Body of pancreas (tissue), 4 donors: ENCODE data around the gene FBXW12.

Source experiments
- CTCF ChIP-seq, 7 experiments: fragments of 450-650 bp in 4 of 7; fragments of 200-600 bp in 3 of 7; sonication (generic) in 3 of 7; IDR thresholded peaks; one replicate each; pipeline ENCODE4 v1.5.1; 2016 to 2019; ENCODE audit warnings: antibody characterized with exemption in 7 of 7
- POLR2A ChIP-seq, 3 donors: fragments of 450-650 bp; IDR thresholded peaks; one replicate each; pipeline ENCODE4 v1.6.1; 2016; ENCODE audit warnings: antibody characterized with exemption in 3 of 3, mild to moderate bottlenecking in 2 of 3

DNA sequence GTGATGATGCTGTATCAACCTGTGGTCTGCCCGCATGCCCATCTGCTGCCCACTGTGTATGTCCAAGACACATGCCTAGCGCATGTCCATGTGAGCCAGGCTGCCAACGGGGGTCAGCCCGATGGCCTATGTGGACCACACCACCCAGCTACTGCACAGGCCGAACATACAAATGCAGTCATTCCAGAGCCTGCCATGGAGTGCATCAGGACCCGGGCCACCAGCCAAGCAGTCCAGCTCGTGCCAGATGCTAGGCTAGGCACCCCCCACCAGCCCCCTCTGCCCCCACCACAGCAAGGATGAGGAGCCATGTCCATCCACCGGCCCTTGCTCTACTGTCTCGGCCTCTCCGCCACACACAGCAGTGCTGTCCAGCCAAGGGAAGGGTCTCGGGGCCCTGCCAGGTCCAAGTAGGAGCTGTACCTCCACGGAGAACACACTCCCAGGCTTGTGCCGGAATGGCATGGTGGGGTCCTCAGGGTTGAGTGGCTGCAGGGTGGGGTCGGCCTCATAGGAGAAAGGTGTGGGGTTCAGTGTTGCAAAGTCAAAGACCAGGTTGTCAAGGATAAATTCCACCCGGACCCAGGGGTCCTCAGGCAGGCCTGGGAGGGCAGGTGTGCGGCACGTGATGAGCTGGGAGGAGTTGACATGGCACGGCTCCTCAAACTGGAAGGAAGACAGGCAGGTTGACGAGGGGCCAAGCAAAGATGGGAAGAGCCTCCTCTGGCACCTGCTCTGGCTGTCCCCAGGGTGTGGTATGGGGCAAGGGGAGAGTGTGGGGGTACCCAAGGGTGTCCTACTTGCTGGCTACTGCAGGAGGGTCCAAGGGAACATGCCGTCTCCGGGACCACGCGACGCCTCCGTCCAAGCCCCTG lies 42.6 kb downstream of the FBXW12 start:
- no peak for TF ChIP-seq CTCF (IDR thresholded peaks at IDR 0.05)
- TF ChIP-seq POLR2A (IDR thresholded peaks at IDR 0.05) = no peak
